Endometrial microvascular endothelial cells (primary cell): ENCODE measurements around the gene EN1. TPM values are rescaled to one million over a fixed set of nuclear protein-coding genes. Genes with fewer than 3 reads are reported as not detected.

Source experiments
- in situ Hi-C: cut with HindIII; loops from 2 replicates; pipeline ENCODE4 v1.10.0; 2017; ENCODE audit warnings: low sequenced_read_pairs, low pct_unique_long_range_greater_than_20kb; ENCODE audit errors: inconsistent ontology term
- total RNA-seq: library from RNA; depleted of rRNA; stranded (reverse); fragments of >200 nt; gene quantifications from one replicate; pipeline ENCODE4 v1.2.3, GENCODE V29; 2015; ENCODE audit errors: inconsistent ontology term

The EN1 gene
- total RNA-seq, 1 donor from 2014 or later: not detected

DNA sequence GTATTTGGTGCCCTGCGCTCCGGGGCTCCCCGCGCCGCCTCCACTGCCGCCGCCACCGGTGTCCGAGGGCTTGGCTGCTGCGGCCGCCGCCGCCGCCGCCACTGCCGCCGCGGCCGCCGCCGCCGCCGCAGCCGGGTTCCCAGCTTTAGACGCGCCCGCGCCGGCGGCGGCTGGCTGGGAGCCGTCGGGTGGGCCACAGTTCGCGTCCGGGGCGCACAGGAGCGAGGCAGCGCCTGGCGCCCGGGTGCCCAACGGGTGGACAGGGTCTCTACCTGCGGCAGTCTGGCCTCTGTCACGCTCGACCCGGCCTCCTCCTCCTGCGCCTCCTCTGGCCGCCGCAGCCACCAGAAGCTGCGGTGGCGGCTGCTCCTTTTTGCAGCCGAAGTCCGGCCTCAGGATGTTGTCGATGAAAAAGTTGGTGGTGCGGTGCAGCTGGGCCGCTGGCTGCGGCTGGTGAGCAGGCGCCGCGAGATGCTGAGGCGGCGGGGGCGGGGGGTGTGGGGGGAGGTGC is 951 bp downstream of the EN1 start:
- in situ Hi-C loops: no loop called here

DNA sequence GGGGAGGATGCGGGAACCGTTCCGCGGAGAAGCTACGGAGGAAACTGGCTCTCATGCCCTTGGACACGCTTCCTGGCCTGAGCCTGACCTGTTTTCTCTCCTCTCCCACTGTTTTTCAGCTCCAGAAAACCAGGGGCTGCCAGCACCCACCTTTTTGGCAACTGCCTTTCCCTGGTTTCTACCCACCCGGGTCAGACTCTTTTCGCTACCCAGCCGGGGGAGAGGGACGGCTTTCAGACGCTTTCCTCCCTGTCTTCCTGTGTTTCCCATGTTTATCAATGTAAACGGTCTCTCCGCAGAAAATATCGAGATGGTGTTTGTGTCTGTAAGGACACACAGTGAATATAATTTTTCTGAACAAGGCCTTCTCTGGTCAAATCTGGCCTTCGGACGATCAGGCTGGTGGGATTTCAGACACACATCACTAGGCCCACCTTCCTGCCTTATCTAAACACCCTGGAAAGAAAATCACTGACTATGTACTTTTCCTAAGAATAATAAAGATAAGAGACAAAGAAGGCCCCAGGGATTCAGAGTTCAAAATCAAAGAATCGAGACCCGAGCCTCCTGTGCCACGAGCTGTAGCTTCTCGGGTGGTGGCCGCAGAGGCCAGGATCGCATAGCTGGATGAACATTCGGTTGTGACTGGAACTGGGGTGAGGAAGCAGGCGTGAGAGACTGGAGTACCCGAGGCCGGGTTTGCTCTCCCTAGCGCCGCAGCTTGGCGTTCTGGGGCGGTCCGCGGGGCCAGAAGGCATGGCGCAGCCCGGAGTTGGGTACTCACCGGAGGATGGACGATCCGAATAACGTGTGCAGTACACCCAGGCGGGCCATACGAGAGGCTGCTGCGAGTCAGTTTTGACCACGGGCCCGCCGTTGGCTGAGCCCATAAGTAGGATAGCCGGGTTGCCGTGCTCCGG is 1.7 kb downstream of the EN1 start:
- in situ Hi-C loops: no loop called here

DNA sequence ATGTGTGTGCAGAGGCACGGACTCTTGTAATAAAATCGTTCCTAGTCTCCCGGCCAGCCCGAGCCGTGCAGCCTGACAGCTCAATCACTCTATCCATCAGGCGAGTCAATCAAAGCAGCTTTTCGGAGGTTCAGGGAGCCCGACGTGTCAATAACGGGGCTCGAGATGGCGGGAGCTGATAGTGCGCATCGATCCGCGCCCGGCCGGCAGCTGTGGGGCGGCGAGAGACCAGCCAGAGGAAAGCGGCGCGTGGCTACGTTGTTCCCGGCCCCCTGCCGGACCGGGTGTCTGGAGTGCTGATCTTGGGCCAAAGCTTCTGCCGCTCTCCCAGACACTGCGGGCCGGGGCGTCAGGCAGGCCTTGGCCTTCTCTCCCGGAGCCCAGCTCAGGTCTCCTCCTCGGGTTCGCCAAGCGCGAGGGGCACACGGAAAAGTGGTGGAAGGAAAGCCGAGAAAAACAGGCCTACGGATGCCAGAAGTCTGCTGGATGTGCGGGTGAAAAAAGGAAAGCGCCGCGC is 2.4 kb downstream of the EN1 start:
- in situ Hi-C loops: no loop called here

DNA sequence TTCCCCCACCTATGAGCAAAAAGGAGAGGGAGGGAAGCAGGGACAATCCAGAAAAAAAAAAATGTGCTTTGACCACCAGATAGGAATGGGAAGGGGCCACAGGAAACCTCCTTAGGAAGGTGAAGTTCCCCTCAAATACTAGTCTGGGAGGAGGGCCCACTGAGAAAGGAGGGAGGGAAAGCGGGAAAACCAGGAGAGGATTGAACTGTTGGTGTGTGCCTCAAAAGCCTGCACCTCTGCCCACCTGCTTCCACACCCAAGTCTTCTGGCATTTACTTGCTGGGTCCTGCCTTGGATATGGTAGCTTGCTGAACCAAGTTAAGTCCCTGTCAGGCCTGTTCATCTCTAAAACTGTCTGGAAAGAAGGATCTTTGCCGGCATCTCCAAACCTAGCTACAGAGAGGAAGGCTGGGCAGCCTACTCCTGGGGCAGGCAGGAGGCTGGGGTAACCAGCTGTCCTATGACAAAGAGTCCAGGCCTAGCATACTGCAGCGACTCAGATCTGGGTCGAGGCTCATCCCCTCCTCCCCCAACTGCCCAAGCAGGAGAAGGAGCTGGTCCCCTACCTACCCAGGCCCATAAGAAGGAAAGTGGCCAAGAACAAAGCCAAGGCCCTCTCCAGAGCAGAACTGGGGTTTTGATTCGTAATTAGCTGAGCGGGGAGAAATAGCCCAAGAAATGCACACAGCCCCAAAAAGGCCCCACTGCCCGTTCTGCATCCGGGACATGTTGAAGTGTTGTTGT is 3.0 kb downstream of the EN1 start:
- in situ Hi-C loops: no loop called here

DNA sequence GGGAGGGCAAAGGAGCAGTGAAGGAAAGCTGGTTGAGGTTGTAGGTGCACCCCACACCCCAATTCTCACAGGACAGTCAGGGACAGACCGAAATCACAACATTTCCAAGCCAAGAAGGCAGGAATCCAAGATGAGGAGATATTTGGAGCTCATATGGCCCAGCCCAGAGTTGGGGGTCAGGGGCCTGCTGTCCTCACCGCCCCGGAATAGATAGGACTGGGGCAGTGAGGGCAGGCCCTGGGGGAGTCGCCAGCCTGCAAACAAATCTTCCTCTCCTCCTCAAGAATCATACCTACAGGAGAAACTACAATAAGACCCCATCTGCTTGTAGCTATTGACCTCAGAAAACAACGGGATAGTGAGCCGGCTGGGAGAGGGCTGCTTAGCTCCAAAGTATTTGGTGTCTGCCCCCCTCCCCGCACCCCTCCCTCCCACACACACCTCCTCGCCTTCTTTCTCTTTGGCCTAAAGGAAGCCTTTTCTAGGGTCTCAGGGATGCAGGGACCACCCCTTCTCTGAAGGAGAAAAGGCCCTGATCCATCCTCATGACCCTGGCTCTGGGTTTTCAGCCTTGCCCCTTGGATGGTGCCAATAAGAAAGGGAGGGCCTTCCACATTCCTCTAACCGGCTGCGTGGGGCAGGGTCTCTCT is 3.8 kb downstream of the EN1 start:
- in situ Hi-C loops: no loop called here

DNA sequence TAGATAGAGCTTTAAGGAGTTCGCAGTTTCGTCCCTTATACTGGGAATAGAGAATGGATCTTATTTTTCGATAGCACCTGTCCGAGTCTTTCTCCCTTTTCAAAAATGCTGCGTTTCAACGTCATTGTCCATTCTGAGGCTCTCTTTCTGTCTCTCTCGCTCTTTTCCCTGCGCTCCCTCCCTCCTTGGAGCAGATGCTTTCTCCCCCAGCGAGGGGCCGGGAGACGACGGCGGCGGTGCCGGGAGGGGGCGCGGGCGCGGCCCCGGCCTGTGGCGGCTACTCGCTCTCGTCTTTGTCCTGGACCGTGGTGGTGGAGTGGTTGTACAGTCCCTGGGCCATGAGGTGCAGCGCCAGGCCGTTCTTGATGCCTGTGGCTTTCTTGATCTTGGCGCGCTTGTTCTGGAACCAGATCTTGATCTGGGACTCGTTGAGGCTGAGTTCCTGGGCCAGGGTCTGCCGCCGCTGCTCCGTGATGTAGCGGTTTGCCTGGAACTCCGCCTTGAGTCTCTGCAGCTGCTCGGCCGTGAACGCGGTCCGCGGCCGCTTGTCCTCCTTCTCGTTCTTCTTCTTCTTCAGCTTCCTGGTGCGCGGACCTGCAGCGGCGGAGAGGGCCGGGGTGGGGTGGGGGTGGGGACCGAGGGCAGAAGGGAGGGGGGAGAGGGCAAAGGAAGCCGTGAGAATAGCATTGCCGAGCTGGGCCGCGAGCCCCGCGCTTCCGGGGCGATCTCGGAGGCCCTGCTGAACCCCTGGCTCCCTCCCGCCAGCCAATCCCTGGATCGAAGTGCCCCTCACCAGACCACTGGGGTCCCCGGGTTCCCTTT is 4.6 kb downstream of the EN1 start:
- in situ Hi-C loops: no loop called here

DNA sequence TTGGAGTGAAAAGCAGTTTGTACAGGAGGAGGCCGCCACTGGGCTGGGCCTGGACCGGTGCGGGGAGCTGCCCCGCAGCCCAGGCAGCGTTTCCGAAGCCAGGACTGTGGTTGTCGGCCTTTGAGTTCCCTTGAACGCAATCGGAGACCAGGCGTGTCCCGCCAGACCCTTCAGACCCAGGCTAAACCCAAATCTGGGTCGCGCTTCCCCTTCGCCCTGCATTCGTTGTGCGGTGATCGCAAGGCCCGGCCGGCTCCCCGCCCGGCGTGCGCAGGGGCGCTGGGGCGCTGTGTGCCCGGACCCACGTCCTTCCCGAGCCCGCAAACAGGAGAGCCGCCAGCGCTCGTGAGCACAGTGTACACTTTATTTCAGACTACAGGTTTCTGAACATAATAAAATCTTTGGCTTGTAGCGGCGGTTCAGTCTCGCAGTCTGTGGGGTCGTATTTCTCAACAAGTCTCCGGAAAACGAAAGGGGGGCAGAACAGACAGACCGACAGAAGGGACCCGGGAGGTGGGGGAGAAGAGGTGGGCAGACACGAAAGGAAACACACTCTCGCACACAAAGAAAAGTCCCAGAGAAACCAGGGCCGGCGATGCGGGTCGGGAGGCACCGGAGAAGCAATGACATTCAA is 5.5 kb downstream of the EN1 start:
- in situ Hi-C loops: no loop called here

DNA sequence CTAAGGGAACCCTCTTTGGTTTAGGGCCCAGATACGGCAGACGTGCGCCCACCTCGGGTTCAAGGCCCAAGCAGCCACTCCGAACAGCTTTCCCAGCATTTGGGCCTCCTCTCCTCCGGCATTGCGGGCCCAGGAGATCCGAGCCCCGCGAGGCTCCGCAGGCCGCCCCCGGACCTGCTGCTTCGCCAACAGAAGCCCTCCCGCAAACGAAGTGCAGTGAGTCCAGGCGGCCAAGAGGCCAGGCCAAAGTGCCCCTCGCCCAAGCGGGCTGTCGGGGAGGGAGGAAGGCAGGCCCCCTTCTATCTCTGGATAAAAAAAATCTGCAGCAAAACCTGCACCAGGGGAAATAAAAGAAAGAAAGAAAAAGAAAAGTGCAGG is 6.0 kb downstream of the EN1 start:
- in situ Hi-C loops: no loop called here

DNA sequence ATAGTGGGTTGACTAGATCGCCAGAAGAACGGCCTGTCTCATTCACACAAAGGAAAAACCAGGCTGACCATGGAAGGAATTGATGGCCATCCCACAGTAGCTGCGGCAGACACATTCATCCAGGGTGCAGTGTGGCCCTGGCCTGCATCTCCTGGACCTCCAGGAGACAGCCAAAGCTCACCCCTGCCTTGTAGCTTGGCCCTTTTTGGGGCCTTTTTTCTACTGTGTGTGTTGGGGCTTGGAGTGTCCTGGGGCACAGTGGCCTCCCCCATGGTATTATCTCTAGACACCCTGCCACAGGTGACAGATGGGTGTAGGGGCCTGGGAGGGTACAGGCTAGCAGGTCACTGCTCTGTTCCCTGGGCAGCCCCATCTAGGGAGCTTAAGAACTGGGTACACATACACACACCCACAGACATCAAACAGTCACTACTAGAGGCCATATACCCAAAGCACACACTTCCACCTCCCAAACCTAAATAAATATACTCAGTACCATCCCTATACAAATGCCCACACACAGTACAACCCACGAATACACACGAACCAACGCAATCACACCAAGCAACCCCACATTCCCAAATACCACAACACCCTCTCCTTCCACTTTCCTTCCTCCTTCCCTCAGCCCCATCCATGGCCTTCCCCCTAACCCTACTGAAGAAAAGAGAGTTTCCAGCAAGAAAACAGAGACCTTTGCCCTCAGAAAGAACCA is 8.6 kb downstream of the EN1 start:
- in situ Hi-C loops: no loop called here

DNA sequence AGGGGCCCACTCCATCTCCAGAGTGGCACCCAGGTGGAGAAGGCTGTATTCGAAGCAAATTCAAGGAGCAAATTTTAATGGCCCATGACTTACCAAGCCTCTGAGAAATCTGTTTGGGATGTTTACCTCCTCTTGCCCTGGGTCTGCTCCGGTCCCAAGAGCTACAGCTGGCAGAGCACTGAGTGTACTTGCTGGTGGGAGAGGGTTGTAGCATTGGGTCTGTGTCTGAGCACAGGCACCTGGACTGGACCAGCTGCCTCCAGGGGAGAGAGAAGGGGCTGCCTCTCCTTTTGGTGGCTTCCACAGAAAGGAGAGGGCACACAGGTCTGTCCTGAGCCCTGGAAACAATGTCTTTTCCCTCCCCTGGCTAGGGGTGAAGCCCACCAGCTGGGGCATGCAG is 9.8 kb downstream of the EN1 start:
- in situ Hi-C loops: no loop called here

DNA sequence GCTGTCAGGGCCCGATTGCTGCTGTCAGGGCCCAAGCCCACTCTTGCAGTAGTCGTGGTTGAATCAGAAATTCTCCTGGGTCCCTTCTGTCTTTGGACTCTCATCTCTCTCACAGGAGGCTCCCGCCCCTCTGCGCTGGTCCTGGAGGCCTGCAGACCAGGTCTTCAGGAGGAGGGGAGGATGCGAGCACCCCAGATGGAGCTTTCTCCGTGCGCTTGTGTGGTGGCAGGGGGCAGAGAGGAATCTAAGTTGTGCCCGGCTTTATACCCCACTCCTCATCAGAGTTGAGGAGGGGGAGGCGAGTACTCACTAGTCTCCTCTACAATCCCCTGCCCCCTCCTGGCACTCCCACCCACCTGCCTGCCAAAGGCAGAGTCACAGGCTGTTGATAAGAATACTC is 10.4 kb downstream of the EN1 start:
- in situ Hi-C loops: no loop called here

DNA sequence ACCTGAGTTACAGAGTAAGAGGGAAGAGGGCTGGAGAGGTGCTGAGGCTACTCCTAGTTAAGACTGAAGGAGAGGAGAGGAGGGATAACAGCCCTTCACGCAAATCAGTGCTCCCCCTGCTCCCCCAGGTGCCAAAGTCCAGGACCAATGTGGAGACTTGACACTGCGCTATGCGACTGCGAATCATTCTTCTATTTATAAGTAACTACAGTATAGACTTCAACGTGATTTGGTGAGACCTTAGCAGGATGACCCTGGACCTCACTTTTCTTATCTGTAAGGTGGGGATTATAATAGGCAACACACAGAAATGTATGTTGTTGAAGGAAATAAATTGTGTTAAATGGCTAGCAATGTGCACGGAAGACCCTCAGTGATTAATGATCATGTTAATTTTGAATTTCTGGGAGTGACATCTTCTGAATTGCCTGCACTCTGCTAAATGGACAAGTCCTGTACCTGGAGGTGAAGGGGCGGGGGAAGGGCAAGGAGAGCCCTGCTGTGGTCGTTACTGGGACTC is 11.0 kb downstream of the EN1 start:
- in situ Hi-C loops: no loop called here

DNA sequence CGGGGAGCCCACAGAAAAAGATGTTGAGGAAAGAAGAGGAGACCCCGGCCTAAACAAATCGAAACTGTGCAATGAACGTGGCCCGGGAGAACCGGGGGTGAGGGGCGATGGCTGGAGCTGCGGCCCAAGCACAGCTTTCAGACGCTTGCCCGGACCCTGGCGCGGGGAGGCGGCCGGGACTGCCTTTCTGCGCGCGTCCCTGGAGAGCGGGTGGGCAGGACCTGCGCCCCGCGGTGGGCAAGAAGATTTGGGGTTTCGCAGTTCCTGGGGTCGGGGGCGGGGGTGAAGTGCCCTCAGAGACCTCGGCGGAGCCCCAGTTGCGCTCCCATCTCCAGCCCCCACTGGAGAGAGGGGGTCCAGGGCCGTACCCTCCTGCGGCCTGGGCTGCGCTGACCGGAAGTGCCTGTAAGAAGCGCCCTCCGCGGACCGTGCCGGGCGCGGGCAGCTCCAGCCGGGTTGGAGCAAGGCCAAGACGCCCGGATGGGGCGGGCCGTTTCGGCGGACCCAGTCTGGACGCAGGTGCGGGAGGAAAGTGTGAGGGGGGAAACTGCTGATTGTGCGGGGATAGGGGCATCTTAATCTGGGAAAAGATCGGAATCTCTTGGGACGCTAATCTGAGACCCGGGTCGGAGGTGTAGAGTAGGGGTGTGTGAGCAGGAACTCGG is 11.6 kb downstream of the EN1 start:
- in situ Hi-C loops: no loop called here

DNA sequence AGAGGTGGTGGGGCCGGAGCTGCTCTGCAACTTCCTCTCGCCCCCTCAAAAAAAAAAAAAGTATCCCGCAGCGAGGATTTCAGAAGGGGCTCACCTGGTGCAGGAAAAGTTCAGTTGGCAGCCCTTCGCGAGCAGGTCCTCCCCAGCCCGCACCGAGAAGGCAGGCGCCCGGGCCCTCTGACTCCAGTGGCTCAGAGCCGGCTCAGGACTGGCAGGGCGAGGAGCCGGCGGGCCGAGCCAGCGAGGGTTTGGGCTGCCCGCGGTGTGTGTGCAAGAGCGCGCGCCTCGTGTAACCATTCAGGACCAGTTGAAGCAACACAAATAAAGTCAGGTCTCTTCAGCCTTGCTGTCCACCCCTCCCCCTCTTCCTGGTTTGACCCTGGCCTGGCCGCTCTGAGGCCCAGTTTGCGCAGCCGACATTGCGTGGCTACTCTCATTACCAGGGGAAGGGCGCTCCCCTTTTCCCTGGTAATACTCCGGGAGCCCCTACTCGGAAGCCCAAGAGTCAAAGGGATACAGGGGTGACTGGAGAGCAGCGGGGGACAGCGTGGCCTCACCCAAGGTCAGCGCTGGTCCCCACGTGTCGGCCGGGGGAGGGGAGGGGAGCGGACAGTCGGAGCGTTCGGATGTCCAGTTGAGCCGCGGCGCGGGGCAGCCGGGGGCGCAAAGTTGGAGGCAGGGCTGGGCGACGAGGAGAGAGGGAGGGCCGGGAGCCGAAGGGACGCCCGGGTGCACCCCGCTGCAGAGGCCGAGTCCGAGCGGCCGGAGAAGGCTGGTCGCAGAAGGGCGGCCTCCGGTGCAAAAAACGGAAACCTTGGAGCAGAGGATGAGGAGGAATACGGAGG is 12.3 kb downstream of the EN1 start:
- in situ Hi-C loops: no loop called here

DNA sequence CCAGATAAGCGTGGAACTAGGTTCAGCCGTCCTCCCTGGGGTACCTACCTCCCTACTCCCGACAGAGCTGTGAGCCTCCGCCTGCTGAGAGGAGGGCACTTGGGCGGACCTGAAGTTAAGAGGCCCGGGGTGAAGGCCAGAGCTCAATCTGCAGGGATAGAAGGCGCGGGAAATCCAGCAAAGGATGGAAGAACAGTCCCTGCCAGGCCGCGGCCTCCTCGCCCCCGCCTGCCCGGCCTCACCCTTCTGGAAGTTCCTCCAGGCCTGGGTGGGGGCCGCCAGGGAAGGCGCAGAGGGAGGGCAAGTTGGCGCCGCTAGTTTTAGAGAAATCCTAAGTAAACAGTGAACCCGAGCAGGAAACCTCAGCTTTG is 13.0 kb downstream of the EN1 start:
- in situ Hi-C loops: no loop called here
